Endothelial cell (in vitro differentiated cells): ENCODE measurements around the gene ZWILCH. TPM values are rescaled to one million over a fixed set of nuclear protein-coding genes. Genes with fewer than 3 reads are reported as not detected.

ENCODE experiments used
- DNase-seq: peaks from one replicate; pipeline ENCODE4 v3.0.0; 2021; ENCODE audit warnings: low spot score
- H3K27ac Mint-ChIP-seq: one replicate; pipeline ENCODE4 v1.8.0; 2021; ENCODE audit warnings: mixed read lengths, inconsistent platforms; ENCODE audit not compliant: unreplicated experiment
- H3K27me3 Mint-ChIP-seq: one replicate; pipeline ENCODE4 v1.8.0; 2021; ENCODE audit warnings: mild to moderate bottlenecking, moderate library complexity, mixed read lengths, inconsistent platforms; ENCODE audit not compliant: unreplicated experiment
- H3K36me3 Mint-ChIP-seq: one replicate; pipeline ENCODE4 v1.8.0; 2021; ENCODE audit warnings: mild to moderate bottlenecking, low read depth, mixed read lengths, inconsistent platforms; ENCODE audit not compliant: unreplicated experiment
- H3K4me1 Mint-ChIP-seq: one replicate; pipeline ENCODE4 v1.8.0; 2021; ENCODE audit warnings: mild to moderate bottlenecking, mixed read lengths, inconsistent platforms; ENCODE audit not compliant: unreplicated experiment
- H3K4me3 Mint-ChIP-seq: one replicate; pipeline ENCODE4 v1.8.0; 2021; ENCODE audit warnings: mild to moderate bottlenecking, mixed read lengths, inconsistent platforms; ENCODE audit not compliant: unreplicated experiment
- H3K9me3 Mint-ChIP-seq: one replicate; pipeline ENCODE4 v1.8.0; 2021; ENCODE audit warnings: mixed read lengths, inconsistent platforms; ENCODE audit not compliant: unreplicated experiment
- CTCF ChIP-seq: fragments of 200-600 bp; sonication (generic); IDR thresholded peaks from one replicate; pipeline ENCODE4 v1.5.0; 2021; ENCODE audit warnings: antibody characterized with exemption; ENCODE audit not compliant: unreplicated experiment
- total RNA-seq: library from RNA; stranded (reverse); fragmentation: NEBNext Ultra II Directional; extraction: Animal tissue kit (Norgen Biotek cat#: 25700); gene quantifications from one replicate; pipeline ENCODE4 v1.2.1, GENCODE V29; 2021; ENCODE audit not compliant: unreplicated experiment

ZWILCH gene
- total RNA-seq, 1 donor from 2014 or later: 19.3 TPM

DNA sequence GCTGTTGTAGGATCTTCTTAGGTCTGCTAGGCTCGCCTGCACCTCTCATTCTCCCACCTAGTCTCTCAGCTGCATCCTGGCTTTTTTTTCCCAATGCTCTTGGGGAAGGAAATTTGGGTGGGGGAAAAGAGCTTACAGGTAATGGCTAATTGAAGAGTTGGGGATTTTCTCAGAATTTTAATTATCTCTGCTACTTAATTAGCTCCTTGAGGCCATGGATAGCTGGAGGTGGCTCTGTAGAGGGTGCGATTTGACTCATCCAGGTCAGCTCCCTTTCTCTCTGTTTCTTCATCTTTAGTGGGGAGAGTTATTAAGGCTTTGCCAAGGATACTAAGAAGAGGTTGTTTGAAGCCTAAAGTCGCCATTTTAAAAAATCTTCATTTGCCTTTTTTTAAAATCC is 30.2 kb upstream of the ZWILCH start:
- DNase-seq: no peak
- TF ChIP-seq CTCF: no peak
- Mint-ChIP-seq H3K9me3 (no peaks in the 10 kb centered on the region), H3K27ac (peak overlapping the region; percentile 14), H3K4me1 (peaks cover 44% of the 10 kb centered on the region), H3K36me3 (peaks cover 27% of the 10 kb centered on the region), H3K27me3 (peaks cover 7% of the 10 kb centered on the region), H3K4me3 (no peak overlapping the region)

GRCh38 chr15:66476535-66476934 is 28.6 kb upstream of the ZWILCH start:
- Mint-ChIP-seq H3K27ac (peak overlapping the region; percentile 16), H3K4me1 (peaks cover 32% of the 10 kb centered on the region), H3K36me3 (peaks cover 34% of the 10 kb centered on the region), H3K9me3 (no peaks in the 10 kb centered on the region), H3K4me3 (no peak overlapping the region), H3K27me3 (peaks cover 11% of the 10 kb centered on the region)
- DNase-seq: no peak
- TF ChIP-seq CTCF: no peak

GRCh38 chr15:66477011-66477410 is 28.1 kb upstream of the ZWILCH start:
- no peak for DNase-seq
- Mint-ChIP-seq H3K4me1 (peaks cover 32% of the 10 kb centered on the region), H3K36me3 (peaks cover 38% of the 10 kb centered on the region), H3K27me3 (peaks cover 11% of the 10 kb centered on the region), H3K4me3 (no peak overlapping the region), H3K9me3 (no peaks in the 10 kb centered on the region), H3K27ac (no peak overlapping the region)
- no peak for TF ChIP-seq CTCF

- DNase-seq: no peak
Observed at GRCh38 chr15:66480267-66480666, 24.9 kb upstream of the ZWILCH start.

More at GRCh38 chr15:66480267-66480666, 24.9 kb upstream of the ZWILCH start:
- H3K36me3 Mint-ChIP-seq: peaks cover 48% of the 10 kb centered on the region
- H3K9me3 Mint-ChIP-seq: no peaks in the 10 kb centered on the region
- no peak overlapping the region for H3K4me3 Mint-ChIP-seq
- H3K27me3 Mint-ChIP-seq: peaks cover 17% of the 10 kb centered on the region
- no peak overlapping the region for H3K27ac Mint-ChIP-seq
- TF ChIP-seq CTCF: no peak
- peaks cover 14% of the 10 kb centered on the region for H3K4me1 Mint-ChIP-seq
